ENCODE data around the gene G6PC3. TPM values are rescaled to one million over a fixed set of nuclear protein-coding genes. Genes with fewer than 3 reads are reported as not detected.
A peak's percentile ranks its signal among the peaks of the same experiment; 100 is the strongest.

G6PC3 gene
- total and polyA plus RNA-seq, 9 donors, result 14.4 to 56.7 (median 37.1) TPM

- no peaks in the 10 kb centered on the region for H3K9me3 ChIP-seq
- WGBS, 3 donors, result 61 to 65% (median 63%) methylated on average over 8 to 10 of the region's 10 CpGs
- no peak for DNase-seq
- no peak overlapping the region for H3K4me3 ChIP-seq
- intact Hi-C loops (cut with DNase I), result no loop called here
- no peak overlapping the region for H3K27ac ChIP-seq
- no peaks in the 10 kb centered on the region for H3K27me3 ChIP-seq
- no peak for TF ChIP-seq CTCF (IDR thresholded peaks at IDR 0.05)
- TF ChIP-seq POLR2A (IDR thresholded peaks at IDR 0.05), result no peak
- TF ChIP-seq EP300 (IDR thresholded peaks at IDR 0.05), result no peak
- H3K36me3 ChIP-seq, result no peaks in the 10 kb centered on the region
- peaks cover 2% of the 10 kb centered on the region for H3K4me1 ChIP-seq (ENCODE audit: insufficient read depth)
Observed at GRCh38 chr17:44084131-44084538, 13.6 kb downstream of the G6PC3 start.

DNA sequence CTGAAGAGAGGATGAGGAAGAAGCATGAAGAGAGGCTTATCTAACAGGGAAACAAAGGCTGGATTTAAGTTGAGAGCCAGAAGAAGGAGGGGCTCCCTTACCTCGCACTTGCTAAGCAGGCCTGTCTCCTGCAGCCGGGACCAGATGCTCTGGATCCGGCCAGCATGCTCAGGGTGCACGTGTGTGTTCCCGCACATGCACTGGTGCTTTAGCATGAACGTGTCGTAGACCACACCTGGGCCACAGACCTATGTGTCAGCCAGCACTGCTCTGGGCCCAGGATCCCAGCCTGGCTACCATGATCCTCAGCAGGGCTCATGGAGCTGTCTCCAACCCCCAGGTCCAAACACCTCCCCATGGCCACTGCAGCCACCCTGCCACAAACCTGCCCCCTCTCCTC is 14.4 kb downstream of the G6PC3 start:
- Histone ChIP-seq H3K9me3 (no peaks in the 10 kb centered on the region), H3K27ac (no peak overlapping the region), H3K27me3 (no peaks in the 10 kb centered on the region), H3K4me3 (no peak overlapping the region), H3K4me1 (ENCODE audit: insufficient read depth) (peaks cover 2% of the 10 kb centered on the region), H3K36me3 (no peaks in the 10 kb centered on the region)
- TF ChIP-seq POLR2A (IDR thresholded peaks at IDR 0.05), result no peak
- no peak for TF ChIP-seq EP300 (IDR thresholded peaks at IDR 0.05)
- no peak for TF ChIP-seq CTCF (IDR thresholded peaks at IDR 0.05)
- intact Hi-C loops (cut with DNase I), result no loop called here
- WGBS, 3 donors, result 84 to 91% (median 86%) methylated on average over 7 of the region's 7 CpGs
- no peak for DNase-seq

GRCh38 chr17:44085908-44086307 is 15.4 kb downstream of the G6PC3 start:
- Histone ChIP-seq H3K9me3 (no peaks in the 10 kb centered on the region), H3K4me3 (no peak overlapping the region), H3K27me3 (no peaks in the 10 kb centered on the region), H3K36me3 (no peaks in the 10 kb centered on the region), H3K4me1 (ENCODE audit: insufficient read depth) (peaks cover 2% of the 10 kb centered on the region), H3K27ac (peak overlapping the region; percentile 48 to 67)
- DNase-seq, result no peak
- intact Hi-C loops (cut with DNase I), result no loop called here
- WGBS, 3 donors, result 60 to 71% (median 63%) methylated on average over 5 of the region's 5 CpGs
- TF ChIP-seq POLR2A (IDR thresholded peaks at IDR 0.05) (no peak), EP300 (IDR thresholded peaks at IDR 0.05) (no peak), CTCF (IDR thresholded peaks at IDR 0.05) (no peak)

GRCh38 chr17:44086364-44087311 is 16.1 kb downstream of the G6PC3 start:
- WGBS, 3 donors, result 34 to 38% (median 34%) methylated on average over 23 of the region's 23 CpGs
- Histone ChIP-seq H3K27me3 (no peaks in the 10 kb centered on the region), H3K36me3 (no peaks in the 10 kb centered on the region), H3K27ac (peak overlapping the region; percentile 48 to 67), H3K4me3 (no peak overlapping the region), H3K9me3 (no peaks in the 10 kb centered on the region), H3K4me1 (ENCODE audit: insufficient read depth) (peaks cover 2% of the 10 kb centered on the region)
- intact Hi-C loops (cut with DNase I), result no loop called here
- TF ChIP-seq CTCF (IDR thresholded peaks at IDR 0.05) (no peak), POLR2A (IDR thresholded peaks at IDR 0.05) (no peak), EP300 (IDR thresholded peaks at IDR 0.05) (no peak)
- DNase-seq, result peak; percentile 54 to 75 (median 68)

All from ovary (tissue), 9 donors.